Measurements from ENCODE around the gene SF3B4. TPM values are rescaled to one million over a fixed set of nuclear protein-coding genes. Genes with fewer than 3 reads are reported as not detected.

Gene SF3B4
- total and polyA plus RNA-seq, 2 of the 8 experiments (the other 6 are each of a cell fraction or from before 2014, with no cell fraction given), result 81.1 to 122 TPM

- CTCF ChIA-PET (ENCODE audit: partially characterized antibody), result interaction anchor here (1.4 kb wide), 2 partner anchors 8 to 27 kb away, joined by 3 to 4 read pairs; no protein-coding TSS in a partner anchor
- no peak overlapping the region for H3K23ac ChIP-seq (ENCODE audit: insufficient read length)
- H3K18ac ChIP-seq (ENCODE audit: extremely low read depth, low read length), result no peak overlapping the region
- no peak overlapping the region for H2BK20ac ChIP-seq (ENCODE audit: low read length)
- H3K4me2 ChIP-seq (ENCODE audit: insufficient read depth in 1 of 2, low read depth in 2 of 2, low read length in 2 of 2), result no peak overlapping the region
- POLR2A ChIA-PET (ENCODE audit: partially characterized antibody), result interaction anchor here (3.7 kb wide), 1 partner anchor 47 kb away, joined by 20 read pairs; a partner anchor contains a TSS
- H4K5ac ChIP-seq (ENCODE audit: insufficient read length, low read depth, low read length), result no peak overlapping the region
- no peak overlapping the region for H3K27ac ChIP-seq (ENCODE audit: low read depth, low read length)
- peak overlapping the region; percentile 90; the same call in 1 of the 2 replicates for H2BK15ac ChIP-seq (ENCODE audit: low read length)
- no peaks in the 10 kb centered on the region for H3K36me3 ChIP-seq (ENCODE audit: control insufficient read depth in 2 of 4, insufficient read depth in 4 of 4, low read length in 3 of 4)
- WGBS, 2 experiments (ENCODE audit: extremely low coverage in 1 of 2, insufficient coverage in 1 of 2, insufficient read length in 1 of 2, insufficient replicate concordance in 2 of 2, low coverage in 1 of 2, low lambda C conversion rate in 2 of 2, missing lambda C conversion rate in 1 of 2), result 85% methylated on average over 2 of the region's 2 CpGs; no CpG with 5 or more reads in 1 of the 2 experiments
- no peak overlapping the region for H4K8ac ChIP-seq (ENCODE audit: extremely low read depth, insufficient read depth, low read length)
- no peak overlapping the region for H2AFZ ChIP-seq (ENCODE audit: low read length)
- no peak overlapping the region for H3K14ac ChIP-seq (ENCODE audit: insufficient read length)
- no peak overlapping the region for H3K4ac ChIP-seq (replicated peaks; ENCODE audit: insufficient read length, low read depth, low read length)
- no peak overlapping the region for H3K4me3 ChIP-seq (ENCODE audit: extremely low read depth in 1 of 4, insufficient read depth in 2 of 4, low read depth in 3 of 4, low read length in 4 of 4)
- FAIRE-seq, result no peak
- no peaks in the 10 kb centered on the region for H3K9me3 ChIP-seq (ENCODE audit: insufficient read depth in 2 of 2, low read depth in 1 of 2, low read length in 1 of 2)
- no peak overlapping the region for H2AK5ac ChIP-seq (ENCODE audit: low read depth, low read length)
- no peaks in the 10 kb centered on the region for H3K79me1 ChIP-seq (ENCODE audit: low read depth, low read length)
- H2BK12ac ChIP-seq (ENCODE audit: low read depth, low read length), result no peak overlapping the region
- H3K79me2 ChIP-seq (ENCODE audit: control insufficient read depth in 1 of 2, insufficient read depth in 2 of 2, low read length in 2 of 2), result no peaks in the 10 kb centered on the region
- no peak for DNase-seq (ENCODE audit: low read depth in 1 of 2, low spot score in 2 of 2)
- H3K4me1 ChIP-seq (replicated peaks in 1 of 4; ENCODE audit: control insufficient read depth in 3 of 4, insufficient read depth in 4 of 4, low read length in 3 of 4), result peaks cover 5 to 16% (median 11%) of the 10 kb centered on the region in 4 experiments; a peak in 6 of 7 replicates
- H2BK5ac ChIP-seq (ENCODE audit: low read depth, low read length), result no peak overlapping the region
- H3K56ac ChIP-seq (replicated peaks; ENCODE audit: insufficient read length, low read depth, low read length), result no peak overlapping the region
- H3K23me2 ChIP-seq (ENCODE audit: low read depth, low read length), result peaks cover 2% of the 10 kb centered on the region; the same call in 1 of the 2 replicates
- no peaks in the 10 kb centered on the region for H4K20me1 ChIP-seq (replicated peaks in 1 of 2; ENCODE audit: control insufficient read depth in 1 of 2, insufficient read depth in 2 of 2, low read length in 2 of 2)
- H3K27me3 ChIP-seq (replicated peaks in 1 of 4; ENCODE audit: control insufficient read depth in 3 of 4, extremely low read depth in 1 of 4, insufficient read depth in 3 of 4, low read length in 3 of 4), result no peaks in the 10 kb centered on the region
- H4K91ac ChIP-seq (replicated peaks; ENCODE audit: insufficient read length, low read length), result no peak overlapping the region
- H2BK120ac ChIP-seq (replicated peaks; ENCODE audit: low read depth, low read length), result no peak overlapping the region
- no peak overlapping the region for H3K9ac ChIP-seq (replicated peaks in 1 of 4; ENCODE audit: extremely low read depth in 1 of 4, low read depth in 3 of 4, low read length in 3 of 4)
- no peak for TF ChIP-seq KDM1A (IDR thresholded peaks at IDR 0.05; ENCODE audit: borderline replicate concordance, low read length)
- TF ChIP-seq TCF12 (IDR thresholded peaks at IDR 0.05; ENCODE audit: low read depth, low read length), result no peak
- TF ChIP-seq ATF2 (IDR thresholded peaks at IDR 0.05; ENCODE audit: low read length), result no peak
- TF ChIP-seq SIRT6 (IDR thresholded peaks at IDR 0.05; ENCODE audit: low read length), result no peak
- no peak for TF ChIP-seq ATF3 (IDR thresholded peaks at IDR 0.05; ENCODE audit: insufficient read depth, low read depth, low read length)
- no peak for TF ChIP-seq POLR2AphosphoS5 (IDR thresholded peaks at IDR 0.05; ENCODE audit: low read depth, low read length)
- TF ChIP-seq TAF7 (optimal IDR thresholded peaks at IDR 0.05; ENCODE audit: borderline replicate concordance, low read depth, low read length), result no peak
- TF ChIP-seq FOSL1 (IDR thresholded peaks at IDR 0.05; ENCODE audit: insufficient read depth, low read depth, low read length), result no peak
- no peak for TF ChIP-seq GTF2F1 (IDR thresholded peaks at IDR 0.05; ENCODE audit: borderline replicate concordance, low read depth, low read length)
- TF ChIP-seq USF2 (IDR thresholded peaks at IDR 0.05; ENCODE audit: low read length), result no peak
Measured at GRCh38 chr1:149934356-149934755, 6.8 kb upstream of the SF3B4 start.

Measured in H1 (cell line).